Stimulated activated CD8-positive, alpha-beta memory T cell treated with anti-CD3 and anti-CD28 coated beads, Interleukin-7, amount 100 ng/mL, for 1 hour (primary cell): Measurements from ENCODE around the gene DNAJC5G.
"Not testable (repeated sequence)": the region's sequence is repeated elsewhere in the genome, so short reads cannot be mapped to it uniquely, and the experiment has no call there.

ENCODE experiments used
- DNase-seq, 2 donors: peaks; one replicate each; pipeline ENCODE4 v3.0.0-alpha.2; 2020; ENCODE audit warnings: low read depth in 2 of 2

Gene DNAJC5G

DNA sequence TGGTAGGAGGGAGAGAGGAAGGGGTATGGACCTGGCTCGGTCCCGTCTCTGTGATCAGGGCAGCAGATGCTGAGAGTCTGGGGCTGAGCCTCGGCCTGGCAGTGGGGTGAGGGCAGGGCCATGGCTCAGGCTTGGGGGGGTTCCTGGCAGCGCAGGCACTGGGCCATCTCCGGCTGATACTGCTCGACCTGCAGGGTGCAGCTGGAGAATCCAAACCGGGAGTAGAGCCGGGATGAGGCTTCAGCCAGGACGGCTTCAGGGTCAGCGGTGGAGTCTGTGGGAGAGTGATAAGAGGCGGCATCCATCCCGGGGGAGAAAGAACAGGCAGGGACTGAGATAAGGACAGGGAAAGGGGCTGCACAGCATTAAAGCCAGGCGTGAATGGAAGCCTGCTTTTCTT is 20.0 kb upstream of the DNAJC5G start:
- no peak for DNase-seq

DNA sequence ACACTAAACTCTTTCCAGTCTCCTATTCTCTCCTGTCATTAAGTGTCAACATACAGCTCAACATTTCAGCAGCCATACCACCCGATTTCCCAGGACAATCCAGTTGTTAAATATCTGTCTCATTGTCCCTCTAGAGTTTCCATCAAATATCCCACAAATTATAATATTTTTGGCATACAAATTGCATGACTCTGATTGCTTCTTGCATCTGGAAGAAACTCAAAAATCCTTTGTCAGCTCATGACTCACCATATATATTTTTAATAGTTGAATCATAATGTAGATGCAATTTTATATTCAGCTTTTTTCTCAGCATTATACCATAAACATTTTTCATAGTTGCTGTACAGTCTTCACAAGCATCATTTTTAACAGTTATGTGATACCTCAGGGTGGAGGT is 19.6 kb upstream of the DNAJC5G start:
- DNase-seq = no peak

DNA sequence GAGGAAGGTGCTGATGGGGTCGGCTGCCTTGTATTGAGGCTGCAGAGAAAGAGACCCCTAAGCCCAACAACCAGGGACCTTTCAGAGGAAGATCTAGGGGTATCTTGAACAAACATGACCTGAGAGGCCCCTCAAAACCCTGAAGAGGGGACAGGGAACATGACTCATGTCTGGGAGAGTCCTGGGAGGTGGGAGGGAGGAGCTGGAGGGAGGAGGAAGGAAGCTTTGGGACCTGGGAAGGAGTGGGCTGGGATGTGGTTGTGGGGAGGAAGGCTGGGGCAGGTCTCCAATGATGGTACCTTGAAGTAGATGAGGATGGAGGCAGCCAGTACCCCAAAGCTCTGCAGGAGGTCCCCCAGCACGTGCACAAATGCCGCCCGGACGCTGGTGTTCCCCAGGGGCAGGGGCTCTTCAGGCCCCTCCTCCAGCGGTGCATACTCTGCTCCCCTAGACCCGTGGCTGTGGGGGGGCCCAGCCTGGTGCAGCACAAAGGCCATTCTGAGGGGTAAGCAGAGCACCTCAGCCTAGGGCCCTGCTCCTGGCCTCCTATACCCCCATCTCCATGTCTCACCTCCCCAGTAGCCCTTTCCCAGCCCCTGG is 18.3 kb upstream of the DNAJC5G start:
- DNase-seq = no peak

DNA sequence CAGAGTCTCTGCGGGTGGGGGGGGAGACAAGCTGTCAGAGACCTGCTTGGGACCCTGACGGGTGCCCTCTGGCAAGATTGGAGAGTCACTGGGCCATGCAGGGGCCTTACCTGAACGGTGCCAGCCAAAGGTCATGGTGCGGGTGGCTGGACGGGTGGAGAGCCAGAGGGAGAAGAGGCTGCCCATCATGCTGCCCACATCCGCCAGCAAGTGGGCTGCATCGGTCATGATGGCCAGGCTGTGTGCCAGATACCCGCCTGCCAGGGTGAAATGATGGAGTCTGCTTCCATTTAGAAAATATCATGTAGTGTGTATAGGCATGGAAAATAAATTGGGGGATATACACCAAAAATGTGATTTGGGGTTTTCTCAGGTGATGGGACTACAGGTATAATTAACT is 17.2 kb upstream of the DNAJC5G start:
- DNase-seq = no peak

DNA sequence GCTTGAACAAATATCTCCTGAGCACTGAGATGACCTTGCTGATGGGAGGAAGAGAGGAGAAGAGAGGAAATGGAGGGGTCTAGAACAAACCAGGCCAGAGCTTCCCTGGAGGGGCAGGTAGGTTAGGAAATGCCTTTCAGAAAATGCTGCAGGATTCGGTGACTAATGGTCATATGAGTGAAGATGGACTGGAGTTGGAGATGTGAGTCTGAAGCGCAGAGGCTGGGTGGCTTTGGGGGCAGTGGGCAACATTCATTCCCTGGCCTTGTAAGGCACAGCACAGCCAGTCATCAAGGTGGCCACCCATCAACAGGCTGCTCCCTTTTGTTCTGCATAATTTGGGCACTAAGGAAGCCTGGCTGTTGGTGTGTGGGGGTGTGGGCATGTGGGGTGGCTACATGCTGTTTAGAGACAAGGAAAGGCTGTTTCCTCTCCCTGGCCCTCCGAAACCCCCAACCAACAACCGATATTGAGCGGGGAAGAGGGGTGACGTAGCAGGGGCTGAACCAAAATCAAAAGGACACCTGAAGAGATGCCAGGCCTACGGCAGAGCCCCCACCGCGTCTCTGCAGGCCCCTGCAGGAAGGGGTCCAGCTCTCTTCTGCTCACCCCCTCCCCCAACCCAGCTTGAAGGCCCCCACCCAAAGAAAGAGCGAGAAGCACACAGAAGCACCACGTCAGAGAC is 13.8 kb upstream of the DNAJC5G start:
- no peak for DNase-seq

DNA sequence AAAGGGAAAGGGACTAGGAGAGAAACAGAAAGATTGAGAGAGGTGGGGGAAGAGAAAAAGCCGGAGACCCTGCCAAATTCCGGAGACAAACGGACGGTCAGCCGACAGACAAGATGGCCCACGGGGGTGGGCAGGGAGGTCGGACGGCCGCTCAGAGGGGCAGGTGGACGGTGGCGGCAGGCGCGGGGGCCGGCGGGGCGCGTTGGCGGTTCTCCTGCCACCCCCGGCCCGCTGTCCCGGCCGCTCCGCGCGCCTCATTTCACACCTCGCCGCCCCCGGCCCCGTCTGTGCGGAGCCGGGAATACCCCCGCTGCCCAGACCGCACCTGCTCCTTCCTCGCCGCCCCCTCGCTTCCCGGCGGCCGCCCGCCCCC is 13.3 kb upstream of the DNAJC5G start:
- DNase-seq = no peak

DNA sequence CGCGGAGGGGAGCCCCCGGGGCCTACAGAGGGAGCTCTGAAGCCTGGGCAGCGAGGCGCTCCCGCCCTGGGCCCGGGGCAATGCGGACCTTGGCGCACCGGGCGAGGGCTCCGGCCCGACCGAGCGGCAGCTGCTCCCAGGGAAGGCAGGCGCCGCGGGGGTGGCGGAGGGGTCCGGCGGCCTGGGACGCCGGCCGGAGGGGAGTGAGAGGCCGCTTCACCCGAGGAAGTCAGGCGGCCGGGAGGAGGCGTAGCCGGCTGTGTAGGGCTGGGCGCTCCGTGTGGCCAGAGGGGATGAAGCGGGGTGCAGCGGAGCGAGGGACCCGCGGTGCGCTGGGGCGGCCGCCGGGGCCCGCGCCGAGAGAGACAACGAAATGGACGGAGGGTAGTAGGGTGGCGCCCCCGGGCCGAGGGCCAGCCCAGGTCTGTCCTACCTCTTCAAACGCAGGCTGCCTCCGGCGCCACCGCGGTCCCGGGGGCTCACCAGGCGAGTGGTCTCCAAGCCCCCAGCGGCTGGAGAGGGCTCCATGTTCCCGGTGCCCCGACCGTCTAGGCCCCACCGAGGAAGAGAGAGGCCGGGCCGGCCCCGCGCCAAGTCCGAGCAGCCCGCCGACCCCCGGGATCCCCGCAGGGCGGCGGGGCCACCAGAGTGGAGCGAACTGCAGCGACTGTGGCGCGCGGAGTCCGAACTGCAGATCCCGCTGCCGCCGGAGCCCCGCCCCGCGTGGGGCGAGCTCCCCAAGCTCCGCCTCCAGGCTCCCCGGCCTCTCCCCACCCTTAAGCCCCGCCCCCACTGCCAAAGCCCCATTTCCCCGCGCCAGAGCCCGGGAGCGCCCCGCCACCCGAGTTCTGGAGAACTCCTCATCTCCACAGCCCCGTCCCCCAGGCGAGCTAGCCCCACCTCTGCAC is 12.6 kb upstream of the DNAJC5G start, which contains the start of gene SLC30A3:
TSS of gene SLC30A3 (minus strand) at position 669 of the 908 bp plus-strand sequence. CDS start at position 528, 141 bp downstream.
- DNase-seq = peak; percentile 30 to 37

DNA sequence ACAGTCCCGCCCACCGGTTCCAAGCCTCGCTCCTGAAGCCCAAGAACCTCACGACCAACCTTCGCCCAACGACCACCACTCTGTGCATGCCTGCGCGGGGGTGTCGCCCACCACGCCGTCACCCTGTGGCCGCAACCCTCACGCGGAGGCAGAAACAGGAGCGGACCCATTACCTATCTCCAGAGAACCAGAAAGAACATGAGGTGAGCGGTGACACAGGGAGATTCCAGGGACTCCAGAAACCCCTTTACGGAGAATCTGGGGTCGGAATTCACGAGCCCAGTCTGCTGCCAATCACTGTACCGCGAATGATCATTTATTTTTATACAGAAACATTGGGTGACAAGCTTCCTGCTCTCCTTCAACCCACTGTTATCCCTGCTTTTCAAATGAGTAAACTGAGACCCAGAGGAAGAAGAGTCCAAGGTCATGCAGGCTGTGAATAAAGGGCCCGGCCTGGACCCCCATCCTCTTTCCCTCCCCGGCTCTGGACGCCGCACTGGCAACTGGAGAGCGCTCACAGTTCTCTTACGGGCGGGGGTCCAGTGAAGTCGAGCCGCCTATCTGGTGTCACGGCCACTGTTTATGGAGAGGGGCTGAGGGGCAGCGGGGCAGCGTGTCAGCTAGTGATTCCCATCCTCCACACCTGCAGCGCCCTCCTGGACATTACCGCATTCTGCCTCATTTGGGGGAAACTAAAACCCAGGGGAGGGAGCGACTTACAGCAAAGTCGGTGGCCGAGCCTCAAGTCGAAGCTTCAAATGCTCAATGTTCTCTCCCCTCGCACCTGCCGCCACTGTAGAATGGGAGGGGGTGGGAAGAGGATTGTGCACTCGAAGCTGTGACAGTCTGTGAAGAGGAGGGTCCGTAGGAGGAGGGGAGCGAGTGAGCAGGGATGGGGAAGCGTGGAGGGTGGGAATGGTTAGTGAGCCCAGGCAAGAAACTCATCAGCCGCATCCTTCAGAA is 11.7 kb upstream of the DNAJC5G start:
- DNase-seq = no peak

DNA sequence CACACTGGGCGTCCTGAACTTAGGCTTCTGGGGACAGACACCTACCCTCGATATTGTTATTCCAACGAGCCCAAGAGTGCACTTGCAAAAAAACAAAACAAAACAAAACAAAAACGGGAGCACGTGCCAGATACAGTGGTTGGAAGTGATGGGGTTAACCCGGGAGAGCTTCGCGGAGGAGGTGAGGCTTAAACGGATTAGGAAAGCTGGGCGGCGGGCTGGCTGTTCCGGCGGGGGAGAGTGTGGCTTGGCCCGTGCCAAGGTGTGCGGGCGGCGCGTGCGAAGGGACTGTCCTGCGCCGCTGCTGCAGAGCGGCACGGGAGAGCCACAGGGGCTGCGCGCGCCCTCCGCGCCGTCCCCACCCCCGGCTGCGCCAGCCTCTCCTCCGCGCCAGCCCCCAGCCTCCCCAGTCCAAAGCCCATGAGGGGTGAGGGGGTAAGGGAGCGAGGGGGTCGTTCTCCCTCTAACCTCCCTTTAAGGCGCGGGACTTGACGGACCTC is 10.9 kb upstream of the DNAJC5G start:
- DNase-seq = no peak

DNA sequence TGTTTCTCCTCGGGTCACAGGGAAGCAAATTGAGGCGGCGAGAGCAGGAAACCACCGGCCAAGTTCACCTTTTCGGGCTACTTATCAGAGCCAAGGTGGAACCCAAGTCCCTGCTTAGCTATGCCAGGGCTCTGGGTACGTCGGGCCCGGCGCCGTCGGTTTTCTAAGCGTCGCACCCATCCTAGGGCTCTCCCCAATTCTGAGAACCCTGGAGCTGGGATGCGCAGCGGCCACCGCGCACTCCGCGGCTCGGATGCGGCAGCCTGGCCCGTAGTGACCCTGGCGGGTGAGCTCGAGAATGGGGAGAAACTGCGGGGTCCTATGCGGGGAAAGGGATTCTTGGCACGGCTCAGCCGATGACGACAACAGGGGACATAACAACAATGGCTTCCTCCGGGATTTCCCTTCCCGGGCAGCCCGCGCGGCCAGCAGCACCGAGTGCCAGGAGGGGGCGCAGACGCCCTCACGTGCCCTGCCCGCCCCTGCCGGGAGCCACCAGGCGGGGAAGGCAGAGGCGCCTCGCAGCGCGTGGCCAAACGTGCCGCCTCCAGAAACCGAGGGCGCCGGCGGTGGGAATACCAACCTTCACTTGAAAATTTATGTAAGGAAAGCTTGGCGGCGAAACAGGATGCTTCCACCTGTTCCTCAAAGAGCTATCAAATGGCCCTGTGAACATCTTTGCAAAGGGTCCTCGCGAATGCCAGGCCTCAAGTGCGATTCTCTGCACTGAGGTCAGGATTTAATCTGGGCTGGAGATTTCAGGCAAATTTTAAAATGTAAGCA is 10.3 kb upstream of the DNAJC5G start:
- DNase-seq = peak; percentile 27 to 36

DNA sequence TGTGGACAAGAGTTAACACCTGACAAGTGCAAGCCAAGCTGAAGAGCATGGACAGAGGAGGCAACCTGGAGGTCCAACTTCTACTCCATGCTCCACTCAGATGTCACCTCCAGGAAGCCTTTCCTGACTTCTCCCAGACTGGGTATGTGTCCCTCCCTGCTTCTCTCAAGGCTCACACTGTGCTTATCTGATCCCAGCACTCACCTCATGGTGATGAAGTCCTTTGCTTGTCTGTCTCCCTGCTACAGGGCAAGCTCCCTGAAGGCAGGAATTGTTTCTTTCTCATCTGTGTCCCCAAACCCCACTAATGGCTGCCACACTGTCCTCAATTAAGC is 9.7 kb upstream of the DNAJC5G start:
- DNase-seq = no peak

DNA sequence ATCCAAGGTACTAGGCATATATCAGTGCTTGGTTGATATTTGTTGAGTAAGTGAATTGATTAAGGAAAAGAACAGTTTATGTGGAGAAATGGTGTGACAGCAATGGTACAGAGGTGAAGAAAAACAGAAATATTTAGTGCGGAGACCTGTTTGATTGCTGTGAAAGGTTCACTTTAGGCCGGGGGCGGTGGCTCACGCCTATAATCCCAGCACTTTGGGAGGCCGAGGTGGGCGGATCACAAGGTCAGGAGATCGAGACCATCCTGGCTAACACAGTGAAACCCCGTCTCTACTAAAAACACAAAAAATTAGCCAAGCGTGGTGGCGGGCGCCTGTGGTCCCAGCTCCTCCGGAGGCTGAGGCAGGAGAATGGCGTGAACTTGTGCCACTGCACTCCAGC is 6.9 kb upstream of the DNAJC5G start:
- DNase-seq = not testable (repeated sequence)

DNA sequence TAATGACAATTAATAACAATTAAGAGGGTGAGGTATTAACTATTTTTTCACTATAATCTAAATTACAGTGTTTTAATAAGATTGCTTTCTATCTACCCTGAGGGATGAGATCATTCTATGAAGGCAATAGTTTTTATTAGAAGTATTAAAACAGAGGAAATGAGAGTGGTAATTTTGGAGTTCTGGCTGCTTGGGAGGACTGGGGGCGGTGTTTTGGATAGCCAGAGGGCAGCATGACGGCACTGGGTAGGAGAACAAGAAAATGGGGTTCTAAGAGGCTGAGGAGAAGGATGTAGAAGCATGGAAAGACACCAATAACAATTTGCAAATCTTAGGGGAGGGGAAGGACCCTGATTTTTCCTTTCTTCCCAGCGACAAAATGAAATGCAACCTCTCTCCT is 5.1 kb upstream of the DNAJC5G start:
- no peak for DNase-seq

DNA sequence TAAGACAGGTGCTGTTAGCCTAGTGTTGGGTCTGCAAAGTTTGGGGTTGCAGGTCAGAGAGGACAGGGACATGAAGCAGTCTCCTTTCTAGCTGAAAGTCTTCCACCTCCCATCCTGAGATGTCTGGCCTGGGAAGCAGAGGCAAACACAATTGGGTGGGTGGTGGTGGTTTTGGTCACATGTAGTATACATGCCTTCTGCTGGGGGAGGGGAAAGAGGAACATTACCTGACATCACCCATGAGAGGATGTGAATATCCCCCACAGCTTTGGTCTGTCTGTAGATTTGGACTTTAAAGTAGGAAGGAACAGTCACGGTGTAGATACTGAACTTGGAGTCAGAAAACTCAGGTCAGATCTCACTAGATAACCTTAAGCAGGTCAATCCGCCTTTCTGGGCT is 4.6 kb upstream of the DNAJC5G start:
- DNase-seq = no peak

DNA sequence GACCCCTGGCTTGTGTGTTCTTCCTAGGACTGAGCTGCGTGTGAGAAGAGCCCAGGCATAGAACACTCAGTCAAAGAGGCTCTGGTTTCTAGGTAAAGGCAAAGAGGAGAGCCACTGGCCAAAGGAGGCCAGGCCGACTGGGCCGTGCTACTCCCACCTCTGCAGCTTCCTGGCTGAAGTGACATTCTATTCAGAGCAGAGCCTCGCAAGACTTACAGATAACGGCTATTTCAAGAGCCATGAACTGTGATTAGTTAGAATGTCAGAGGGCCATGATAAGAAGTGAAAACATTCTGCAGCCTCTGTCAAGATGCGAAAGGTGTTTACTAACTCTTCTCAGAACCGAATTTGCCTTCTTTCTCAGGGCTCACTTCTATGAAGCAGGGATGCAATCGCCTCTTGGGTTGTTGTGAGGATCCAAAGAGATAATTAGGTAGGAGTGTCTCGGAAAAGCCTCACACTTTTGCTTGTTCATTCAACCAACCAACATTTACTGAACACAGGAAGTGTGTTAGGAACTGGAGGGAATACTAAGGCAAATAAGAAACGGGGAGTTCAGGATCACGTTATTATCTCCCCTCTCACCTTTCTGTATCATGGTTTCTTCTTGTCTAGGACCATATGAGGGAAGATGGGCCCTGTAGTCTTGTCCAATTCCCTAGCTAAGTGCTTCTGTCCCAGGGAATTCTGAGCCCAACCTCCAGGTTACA is 3.4 kb upstream of the DNAJC5G start:
- DNase-seq = no peak

DNA sequence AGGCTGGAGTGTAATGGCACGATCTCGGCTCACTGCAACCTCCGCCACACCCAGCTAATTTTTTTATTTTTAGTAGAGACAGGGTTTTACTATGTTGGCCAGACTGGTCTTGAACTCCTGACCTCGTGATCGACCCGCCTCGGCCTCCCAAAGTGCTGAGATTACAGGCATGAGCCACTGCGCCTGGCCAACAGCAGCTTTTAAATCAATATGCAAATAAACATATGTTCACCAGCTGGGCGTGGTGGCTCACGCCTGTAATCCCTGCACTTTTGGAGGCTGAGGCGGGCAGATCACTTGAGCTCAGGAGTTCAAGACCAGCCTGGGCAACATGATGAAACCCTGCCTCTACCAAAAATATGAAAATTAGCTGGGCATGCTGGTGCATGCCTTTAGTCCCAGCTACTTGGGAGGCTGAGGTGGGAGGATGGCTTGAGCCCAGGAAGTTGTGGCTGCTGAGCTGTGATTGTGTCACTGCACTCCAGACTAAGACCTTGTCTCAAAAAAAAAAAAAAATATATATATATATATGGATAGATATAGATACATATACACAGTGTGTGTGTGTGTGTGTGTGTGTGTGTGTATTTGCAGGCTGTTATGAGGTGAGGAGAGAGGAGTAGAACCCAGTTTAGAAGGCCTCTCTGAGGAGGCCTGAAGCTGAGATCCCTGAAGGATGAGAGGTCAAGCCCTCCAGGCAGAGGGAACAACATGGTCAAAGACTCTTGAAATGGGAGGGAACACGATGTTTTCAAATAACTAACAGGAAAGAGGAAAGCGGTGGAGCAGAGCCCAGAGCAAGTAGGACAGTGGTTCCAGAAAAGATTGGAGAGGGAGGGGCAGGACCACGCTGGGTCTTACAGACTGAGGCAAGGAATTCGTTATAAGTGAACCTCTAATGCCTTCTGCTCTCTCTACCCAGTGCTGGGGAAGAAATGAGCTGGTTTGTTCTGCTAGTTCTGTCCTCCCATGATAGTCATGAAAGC is 2.4 kb upstream of the DNAJC5G start:
- DNase-seq = not testable (repeated sequence)

DNA sequence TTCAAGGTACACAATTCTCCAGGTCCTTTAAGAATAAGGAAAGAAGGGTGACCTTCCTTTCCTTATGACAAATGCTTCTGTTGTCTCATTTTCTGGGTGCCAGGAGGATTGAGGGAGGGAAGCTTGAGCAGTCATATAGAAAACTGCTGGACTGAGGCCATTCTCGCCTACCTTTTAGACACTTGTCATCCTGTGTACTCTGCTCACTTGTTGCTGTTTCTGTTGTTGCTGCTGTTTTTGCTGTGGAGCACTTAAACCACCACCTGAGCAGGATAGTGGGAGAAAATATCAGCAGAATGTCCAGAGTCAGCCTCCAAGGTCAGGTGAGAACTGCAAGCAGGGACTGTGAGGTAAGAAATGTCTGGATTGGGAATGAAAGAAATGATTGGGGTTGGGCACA is 2.8 kb downstream of the DNAJC5G start:
- DNase-seq = no peak

DNA sequence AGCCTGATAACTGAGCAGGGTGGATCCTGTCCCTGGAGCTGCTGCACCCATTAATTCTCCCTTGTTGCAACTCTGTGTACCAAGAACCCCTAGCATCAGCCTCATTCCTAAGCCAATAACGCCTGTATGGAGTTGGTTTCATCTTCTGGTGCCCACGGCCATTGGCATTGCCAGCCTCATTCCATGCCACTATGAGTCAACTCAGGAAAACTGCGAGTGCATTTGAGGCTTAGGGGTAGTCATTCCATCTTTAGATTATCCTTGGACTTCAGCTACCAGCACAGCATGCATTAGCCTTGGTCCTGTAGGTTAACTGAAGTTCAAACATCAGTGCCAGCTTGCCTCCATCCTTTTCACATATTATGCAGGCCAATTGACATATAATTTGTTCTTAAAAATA is 5.6 kb downstream of the DNAJC5G start:
- DNase-seq = no peak

DNA sequence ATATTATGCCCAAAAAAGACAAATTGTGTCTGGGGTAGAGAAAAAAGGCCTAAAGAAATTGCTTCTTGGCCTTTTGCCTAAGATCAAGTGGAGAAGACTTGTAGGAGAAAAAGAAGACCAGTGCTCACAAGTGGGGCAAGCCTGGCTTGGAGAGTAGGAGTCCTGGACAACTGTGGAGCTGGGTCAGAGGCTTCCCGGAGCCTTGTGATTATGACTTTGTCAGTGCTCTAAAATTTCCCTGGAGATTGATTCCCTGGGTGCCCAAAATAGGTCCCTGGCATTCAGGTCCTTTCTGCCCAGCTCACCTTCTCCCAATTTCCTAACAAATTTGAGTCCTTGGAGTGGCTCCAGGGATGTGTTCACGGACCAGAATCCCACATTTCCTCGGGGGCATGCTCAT is 6.2 kb downstream of the DNAJC5G start:
- no peak for DNase-seq
